Retinal pigment epithelial cell (primary cell): ENCODE measurements around the gene TSACC.

Source experiments
- DNase-seq: peaks from one replicate; pipeline ENCODE4 v3.0.0-alpha.2; 2010; ENCODE audit warnings: low read depth
- H3K4me3 ChIP-seq: 2 replicates; pipeline ENCODE4 v1.5.1; 2011; ENCODE audit warnings: mild to moderate bottlenecking, low read length, control low read depth, moderate library complexity
- TF ChIP-seq, protein P1 (sequence below): conservative IDR thresholded peaks from 2 replicates; pipeline ENCODE4 v1.5.1; 2011; ENCODE audit warnings: low read depth, low read length, control low read depth, inconsistent platforms

The TSACC gene

DNA sequence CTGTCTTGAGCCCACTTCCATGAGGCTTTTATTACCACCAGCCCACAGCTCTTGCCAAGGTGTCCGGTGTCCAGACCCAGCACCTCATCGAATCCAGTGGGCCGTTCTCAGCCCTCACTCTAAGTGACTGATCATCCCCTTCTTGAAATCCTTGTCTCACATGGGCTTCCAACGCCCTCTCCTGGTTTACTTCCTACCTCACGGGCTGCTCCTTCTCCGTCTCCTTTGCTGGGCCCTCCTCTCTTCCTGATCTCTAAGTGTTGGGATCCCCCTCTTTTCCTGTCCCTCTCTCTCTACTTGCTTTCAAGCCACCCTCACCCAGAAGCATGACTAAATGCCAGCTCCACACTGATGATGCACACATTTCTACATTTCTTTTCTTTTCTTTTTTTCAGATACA is 21.6 kb downstream of the TSACC start:
- TF ChIP-seq, protein P1, sequence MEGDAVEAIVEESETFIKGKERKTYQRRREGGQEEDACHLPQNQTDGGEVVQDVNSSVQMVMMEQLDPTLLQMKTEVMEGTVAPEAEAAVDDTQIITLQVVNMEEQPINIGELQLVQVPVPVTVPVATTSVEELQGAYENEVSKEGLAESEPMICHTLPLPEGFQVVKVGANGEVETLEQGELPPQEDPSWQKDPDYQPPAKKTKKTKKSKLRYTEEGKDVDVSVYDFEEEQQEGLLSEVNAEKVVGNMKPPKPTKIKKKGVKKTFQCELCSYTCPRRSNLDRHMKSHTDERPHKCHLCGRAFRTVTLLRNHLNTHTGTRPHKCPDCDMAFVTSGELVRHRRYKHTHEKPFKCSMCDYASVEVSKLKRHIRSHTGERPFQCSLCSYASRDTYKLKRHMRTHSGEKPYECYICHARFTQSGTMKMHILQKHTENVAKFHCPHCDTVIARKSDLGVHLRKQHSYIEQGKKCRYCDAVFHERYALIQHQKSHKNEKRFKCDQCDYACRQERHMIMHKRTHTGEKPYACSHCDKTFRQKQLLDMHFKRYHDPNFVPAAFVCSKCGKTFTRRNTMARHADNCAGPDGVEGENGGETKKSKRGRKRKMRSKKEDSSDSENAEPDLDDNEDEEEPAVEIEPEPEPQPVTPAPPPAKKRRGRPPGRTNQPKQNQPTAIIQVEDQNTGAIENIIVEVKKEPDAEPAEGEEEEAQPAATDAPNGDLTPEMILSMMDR = peak; percentile 31
- DNase-seq = no peak
- H3K4me3 ChIP-seq = no peak overlapping the region

DNA sequence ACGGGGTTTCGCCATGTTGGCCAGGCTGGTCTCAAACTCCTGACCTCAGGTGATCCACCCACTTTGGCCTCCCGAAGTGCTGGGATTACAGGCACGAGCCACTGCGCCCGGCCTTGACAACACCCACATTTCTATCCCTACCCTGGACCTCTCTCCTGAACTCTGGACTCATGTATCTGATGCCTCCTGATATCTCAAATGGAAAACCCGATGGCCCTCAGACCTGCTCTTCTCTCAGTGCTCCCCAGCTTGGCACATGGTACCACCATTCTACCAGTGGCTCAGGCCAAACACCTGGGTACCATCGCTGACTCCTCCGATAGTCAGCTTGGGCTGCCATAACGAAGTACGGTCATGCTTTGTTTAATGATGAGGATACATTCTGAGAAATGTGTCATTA is 22.2 kb downstream of the TSACC start:
- TF ChIP-seq, protein P1 = no peak
- no peak for DNase-seq
- H3K4me3 ChIP-seq = no peak overlapping the region

DNA sequence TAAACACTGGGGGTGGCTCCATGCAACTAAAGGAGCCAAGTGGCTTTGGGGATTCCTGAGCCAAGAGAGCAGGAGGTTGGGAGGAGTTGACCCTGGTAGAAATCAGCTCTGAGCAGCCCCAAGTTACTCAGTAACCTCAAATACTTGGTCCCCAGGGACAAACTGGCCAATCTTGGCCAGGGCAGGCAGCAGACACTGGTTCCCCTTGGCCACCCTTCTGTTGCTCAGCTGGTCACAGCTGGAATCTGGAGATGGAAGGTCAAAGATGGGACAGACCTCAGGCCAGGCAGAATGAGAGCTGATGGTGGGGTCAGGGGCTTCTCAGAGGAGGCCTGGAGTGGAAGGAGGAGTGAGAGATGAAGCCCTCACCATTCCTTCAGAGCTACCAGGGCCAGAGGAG is 27.4 kb downstream of the TSACC start:
- TF ChIP-seq, protein P1 = no peak
- DNase-seq = no peak
- no peak overlapping the region for H3K4me3 ChIP-seq

DNA sequence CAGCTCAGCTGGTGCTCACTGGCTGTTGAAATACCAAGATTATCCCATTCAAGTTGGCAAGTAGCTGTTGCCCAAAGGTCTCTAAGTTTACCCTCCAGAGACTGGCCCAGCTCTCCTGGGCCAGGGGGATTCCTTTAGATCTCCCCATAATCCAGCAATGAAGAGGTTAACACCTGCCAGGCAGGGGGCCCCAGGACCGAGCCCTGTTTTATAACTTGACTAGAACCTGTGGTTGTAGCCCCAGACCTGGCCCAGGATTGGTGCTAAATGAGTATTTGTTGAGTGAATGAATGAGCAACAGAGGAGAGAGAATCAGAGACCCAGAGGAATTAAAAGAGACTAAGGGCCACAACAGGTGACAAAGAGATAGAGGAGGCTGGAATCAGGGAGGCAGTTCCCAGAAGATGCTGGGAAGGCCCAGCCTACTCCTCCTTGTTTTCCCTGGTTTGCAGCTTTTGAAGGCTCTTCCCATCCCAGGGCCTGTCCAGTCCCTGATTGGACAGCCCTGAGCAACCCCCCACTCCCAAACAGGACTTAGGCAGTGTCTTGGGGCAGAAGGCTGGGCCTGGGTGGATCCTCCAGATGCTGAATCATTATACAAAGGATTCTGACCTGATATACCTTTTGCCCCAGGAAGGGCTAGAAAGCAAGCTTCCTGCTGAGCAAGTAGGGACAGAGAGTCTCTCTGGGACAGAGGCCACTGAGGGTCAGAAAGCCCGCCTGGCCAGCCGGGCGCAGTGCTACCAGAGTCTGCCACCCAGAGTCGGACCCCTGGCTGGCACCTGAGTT is 28.2 kb downstream of the TSACC start:
- no peak for DNase-seq
- TF ChIP-seq, protein P1 = no peak
- no peak overlapping the region for H3K4me3 ChIP-seq

DNA sequence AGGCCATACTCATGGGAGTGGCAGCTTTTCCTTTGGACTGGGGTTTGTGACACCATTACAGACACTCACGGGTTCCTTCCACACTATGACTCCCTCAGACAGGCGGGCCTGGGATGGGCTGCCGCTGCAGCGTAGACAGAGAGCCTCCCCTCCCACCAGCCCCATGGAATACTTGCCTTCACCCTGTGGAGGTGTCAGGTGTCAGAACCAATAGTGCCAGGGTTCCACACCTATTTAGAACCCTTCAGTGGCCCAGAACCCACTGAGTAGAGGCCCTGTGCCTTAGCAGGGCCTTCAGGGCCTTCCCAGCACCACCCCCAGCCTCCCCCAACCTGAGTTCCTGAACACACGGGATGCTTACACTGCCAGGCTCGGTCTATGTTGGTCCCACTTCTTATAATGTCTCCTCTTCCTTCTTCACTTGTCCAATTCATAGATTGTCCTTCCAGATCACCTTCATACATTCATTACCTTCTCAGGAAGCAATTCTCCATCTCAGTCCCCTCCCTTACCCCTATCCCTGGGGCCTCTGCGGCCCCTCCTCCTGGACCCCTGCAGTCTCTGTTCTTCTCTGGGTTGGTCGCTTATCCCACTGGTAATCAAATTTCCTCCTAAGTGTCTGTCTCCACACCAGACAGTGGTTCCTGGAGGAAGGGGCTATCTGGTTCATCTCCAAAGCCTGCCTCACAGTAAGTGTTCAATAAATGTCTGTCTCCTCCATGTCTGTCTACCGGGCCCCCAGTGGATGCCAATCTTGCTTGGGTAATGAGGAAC is 29.2 kb downstream of the TSACC start:
- DNase-seq = no peak
- TF ChIP-seq, protein P1 = no peak
- H3K4me3 ChIP-seq = no peak overlapping the region

DNA sequence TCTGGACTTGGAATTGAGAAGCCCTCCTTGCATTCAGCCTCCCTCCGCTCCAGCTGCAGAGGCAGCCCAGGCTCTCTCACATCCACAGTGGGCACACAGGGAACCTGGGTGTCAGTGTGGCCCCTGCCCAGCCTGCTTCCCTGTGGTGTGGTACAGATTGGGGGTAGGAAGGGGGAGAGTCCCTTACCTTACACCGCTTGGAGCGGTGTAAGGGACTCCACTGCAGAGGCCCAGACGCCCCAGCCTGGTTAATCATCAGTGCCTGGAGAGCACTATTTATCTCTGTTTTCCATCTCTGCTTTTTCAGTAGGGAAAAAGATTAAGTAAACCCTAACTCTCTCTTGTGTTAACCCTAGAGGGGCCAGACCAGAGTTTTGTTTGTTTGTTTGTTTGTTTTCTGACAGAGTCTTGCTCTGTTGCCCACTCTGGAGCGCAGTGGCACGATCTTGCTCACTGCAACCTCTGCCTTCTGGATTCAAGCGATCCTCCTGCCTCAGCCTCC is 29.9 kb downstream of the TSACC start:
- DNase-seq = no peak
- TF ChIP-seq, protein P1 = no peak
- no peak overlapping the region for H3K4me3 ChIP-seq
